HG03045 (cell line): ENCODE data around the gene RAB4A.
"Not testable (repeated sequence)": the region's sequence is repeated elsewhere in the genome, so short reads cannot be mapped to it uniquely, and the experiment has no call there.

ENCODE experiments used
- ATAC-seq: cut with Tn5 transposase; IDR thresholded peaks from one replicate; pipeline ENCODE4 v1.9.1; 2021; ENCODE audit warnings: mild to moderate bottlenecking, moderate library complexity; ENCODE audit not compliant: unreplicated experiment

RAB4A gene

GRCh38 chr1:229295745-229296144 lies 24.8 kb downstream of the RAB4A start:
- no peak for ATAC-seq

DNA sequence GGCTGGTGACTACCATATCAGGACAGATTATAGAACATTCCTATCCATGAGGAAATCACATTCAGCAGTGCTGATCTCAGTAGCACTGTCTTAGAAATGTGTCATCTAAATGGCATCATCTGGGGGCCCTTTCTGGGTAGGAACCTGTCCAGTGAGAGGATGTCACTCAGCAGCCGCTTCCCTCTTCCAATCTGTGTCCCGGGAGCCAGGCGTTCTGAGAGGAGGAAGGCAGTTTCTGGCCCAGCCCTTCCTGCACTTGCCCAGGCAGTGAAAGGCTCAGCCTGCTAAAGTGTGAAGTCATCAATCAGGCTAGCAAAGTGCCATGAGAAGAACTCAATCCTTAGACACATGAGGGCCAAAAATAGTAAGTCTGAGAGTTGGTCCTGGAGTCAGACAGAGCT lies 25.6 kb downstream of the RAB4A start:
- no peak for ATAC-seq

DNA sequence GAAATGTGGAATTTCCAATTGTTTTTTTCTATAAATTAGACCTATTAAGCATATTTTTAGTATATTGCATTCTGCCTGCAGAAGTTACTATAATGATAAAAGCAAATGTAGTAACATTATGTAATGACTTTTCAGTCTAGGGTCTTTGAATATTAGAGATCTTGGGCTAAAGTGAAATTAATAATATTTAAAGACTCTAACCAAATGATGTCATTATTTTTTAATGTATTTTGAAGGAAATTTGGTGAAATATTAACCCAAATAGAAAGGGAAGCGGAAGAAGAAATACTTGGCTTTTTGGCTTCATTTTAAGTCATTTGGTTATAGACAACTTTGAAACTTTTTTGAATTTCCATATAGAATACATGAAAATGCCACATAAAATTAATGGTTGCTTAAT lies 26.8 kb downstream of the RAB4A start:
- no peak for ATAC-seq

- no peak for ATAC-seq
These were observed 27.5 kb downstream of the RAB4A start for GRCh38 chr1:229298420-229298819.

GRCh38 chr1:229298887-229299503 lies 28.1 kb downstream of the RAB4A start:
- ATAC-seq: no peak

DNA sequence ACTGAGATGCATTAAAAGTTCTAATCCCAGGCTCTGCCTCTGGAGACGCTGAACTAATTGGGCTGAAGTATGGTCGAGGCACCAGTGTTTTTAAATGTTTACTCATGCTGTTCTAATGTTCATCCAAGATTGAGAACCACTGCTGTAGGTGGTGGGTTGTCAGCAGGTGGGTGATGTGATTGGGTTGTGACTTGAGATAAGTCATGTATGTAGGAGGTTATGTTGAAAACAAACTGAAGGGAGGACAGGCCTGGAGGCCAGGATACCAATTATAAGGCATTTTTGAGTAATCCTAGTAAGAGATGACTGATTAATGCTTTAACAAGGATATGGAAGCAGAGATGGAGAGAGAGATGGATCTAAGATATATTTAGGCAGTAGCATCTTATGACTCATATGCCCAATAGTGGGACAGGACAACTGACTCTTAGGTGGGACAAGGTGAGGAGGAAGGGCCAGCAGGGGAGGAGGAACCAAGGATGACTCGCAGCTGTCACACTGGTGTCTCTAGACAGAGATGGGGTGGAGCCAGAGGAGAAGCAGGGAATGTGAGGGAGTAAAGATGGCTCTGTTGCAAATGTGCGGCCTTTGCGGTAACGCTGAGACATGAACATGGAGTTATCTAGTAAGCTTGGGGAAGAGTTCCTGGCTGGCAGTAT lies 29.3 kb downstream of the RAB4A start:
- no peak for ATAC-seq

DNA sequence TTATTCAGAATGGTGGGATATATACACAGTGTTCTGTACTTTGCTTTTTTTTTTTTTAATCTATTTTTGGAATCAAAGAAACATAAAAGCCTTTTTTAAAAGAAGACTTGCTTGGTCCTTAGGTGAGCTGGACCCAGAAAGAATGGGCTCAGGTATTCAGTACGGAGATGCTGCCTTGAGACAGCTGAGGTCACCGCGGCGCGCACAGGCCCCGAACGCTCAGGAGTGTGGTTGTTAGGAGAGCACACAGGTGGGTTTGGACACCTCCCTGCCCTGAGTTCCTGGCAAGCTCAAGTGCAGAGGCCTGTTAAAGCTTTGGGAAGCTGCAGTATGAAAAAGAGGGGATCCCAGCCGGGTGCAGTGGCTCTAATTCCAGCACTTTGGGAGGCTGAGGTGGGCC lies 31.8 kb downstream of the RAB4A start:
- no peak for ATAC-seq

GRCh38 chr1:229303855-229304254 lies 32.9 kb downstream of the RAB4A start:
- no peak for ATAC-seq

DNA sequence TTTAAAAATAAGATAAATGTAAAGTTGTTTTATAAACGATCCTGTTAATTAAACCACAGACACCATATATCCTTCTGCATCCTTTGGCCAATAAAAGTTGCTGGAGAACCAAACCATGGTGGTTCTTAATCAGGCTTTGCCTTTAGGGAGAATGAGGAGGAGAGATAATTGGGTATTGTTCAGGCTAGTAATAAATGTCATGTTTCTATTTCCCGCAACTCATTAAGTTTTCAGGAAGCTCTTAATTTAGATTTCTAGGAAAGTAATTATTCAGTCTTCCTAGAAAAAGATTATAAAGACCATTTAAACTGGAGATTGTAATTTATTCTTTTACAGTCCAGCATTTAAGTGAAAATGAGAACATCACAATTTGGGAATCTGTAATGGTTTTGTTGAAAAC lies 34.5 kb downstream of the RAB4A start:
- ATAC-seq: no peak

DNA sequence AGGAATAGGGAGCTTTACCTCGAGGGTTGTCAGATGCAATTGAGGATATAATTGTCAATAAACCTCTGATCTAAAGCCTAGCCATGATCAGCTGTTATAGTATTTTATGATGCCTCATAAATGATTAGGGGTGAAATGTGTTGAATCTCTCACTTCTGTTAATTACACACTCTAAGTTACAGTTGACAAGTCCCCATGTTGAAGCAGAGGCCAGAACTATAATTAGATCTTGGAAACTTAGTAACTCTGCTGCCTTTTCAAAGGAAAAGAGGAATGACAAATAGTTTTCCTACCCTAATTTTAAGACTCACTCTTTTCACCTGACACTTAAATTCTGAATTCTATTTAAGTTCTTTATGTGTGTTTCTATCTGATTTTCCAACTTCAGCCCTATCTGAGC lies 38.2 kb downstream of the RAB4A start:
- no peak for ATAC-seq

- ATAC-seq: no peak
These were observed 38.8 kb downstream of the RAB4A start for GRCh38 chr1:229309684-229310083.

DNA sequence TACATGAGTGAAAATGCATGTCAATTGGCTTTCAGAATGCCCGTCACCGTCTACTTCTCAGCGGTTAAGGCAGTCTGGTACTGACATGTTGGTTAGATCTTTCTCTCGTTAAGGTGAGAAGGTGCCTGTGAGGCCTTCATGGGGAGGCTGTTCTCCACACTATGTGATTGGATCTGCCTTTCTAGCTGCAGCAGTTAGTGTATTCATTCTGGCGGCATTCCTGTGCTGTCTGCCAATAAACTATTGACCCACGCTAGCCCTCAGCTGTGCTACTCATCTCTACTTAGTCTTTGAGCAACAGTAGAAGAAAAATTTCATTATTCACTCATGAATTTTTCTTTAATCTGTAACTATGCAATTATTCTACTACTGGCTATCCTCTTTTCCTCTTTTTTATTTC lies 39.9 kb downstream of the RAB4A start:
- ATAC-seq: no peak

- ATAC-seq: no peak
These were observed 45.3 kb downstream of the RAB4A start for GRCh38 chr1:229316166-229316565.

DNA sequence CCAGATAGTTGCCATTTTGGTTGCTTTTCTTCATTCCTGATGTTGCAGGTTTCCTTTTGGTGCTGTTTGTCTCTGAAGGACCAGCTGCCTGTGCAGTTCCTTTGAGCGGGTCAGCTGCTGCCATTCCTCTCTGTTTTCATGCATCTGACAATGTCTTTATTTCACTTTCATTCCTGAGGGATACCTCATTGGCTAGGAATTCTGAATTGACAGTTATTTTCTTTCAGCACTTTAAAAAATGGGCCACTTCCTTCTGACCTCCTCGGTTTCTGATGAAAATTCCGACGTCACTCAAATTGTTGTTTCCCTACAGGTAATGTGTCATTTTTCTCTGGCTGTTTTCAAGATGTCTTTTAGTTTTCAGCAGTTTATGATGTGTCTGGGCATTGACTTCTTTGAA lies 47.1 kb downstream of the RAB4A start:
- ATAC-seq: no peak

DNA sequence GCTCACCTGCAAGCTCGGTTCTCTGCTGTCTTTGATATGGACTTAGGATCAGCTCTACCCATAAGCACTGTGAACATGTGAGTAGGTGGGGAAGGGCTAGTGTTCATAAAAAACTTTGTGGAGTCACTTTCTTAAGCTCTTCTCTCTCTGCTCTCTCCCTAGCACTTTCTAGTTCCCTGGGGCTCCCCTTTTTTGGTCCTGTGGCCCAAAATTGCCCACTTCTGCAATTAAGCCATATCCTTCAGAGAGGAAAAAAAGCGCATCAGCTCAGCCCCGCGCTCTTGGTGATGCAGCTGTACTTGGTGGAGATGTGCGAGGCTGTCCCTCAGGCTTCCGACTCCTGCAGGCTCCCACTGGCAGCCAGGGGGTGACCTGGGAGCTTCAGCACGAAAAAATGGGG lies 48.6 kb downstream of the RAB4A start:
- no peak for ATAC-seq

- no peak for ATAC-seq
These were observed 52.3 kb downstream of the RAB4A start for GRCh38 chr1:229323201-229323600.

DNA sequence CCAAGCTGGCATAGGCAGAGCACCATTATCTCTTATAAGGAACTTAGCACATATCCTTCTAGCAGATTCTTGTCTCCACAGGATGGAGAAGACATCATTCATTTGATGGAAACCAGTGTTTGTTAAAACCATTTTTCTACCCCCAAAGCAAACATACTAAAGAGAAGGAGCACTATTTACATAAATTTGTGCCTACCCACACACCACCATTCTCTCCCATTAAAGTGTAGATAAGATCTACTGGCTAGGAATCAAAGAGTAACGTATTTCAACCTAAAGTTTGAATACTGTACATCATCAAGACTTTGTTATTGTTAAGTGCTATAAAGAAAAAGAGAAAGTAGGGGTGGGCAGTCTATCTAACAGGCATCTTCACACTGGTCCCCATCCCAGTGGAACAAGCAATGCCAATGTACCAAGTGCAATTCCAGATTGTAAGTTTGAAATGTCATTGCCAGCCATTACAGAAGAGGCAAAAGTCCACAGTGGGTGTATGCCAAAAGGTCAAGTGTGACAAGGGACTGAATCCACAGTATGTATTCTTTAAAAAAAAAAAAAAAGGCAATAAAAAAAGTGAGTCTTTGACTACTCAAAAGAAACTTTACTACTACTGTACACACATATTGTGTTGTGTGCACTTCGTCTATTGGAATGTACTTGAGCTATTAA lies 53.1 kb downstream of the RAB4A start:
- ATAC-seq: no peak

GRCh38 chr1:229325401-229325800 lies 54.5 kb downstream of the RAB4A start:
- no peak for ATAC-seq

DNA sequence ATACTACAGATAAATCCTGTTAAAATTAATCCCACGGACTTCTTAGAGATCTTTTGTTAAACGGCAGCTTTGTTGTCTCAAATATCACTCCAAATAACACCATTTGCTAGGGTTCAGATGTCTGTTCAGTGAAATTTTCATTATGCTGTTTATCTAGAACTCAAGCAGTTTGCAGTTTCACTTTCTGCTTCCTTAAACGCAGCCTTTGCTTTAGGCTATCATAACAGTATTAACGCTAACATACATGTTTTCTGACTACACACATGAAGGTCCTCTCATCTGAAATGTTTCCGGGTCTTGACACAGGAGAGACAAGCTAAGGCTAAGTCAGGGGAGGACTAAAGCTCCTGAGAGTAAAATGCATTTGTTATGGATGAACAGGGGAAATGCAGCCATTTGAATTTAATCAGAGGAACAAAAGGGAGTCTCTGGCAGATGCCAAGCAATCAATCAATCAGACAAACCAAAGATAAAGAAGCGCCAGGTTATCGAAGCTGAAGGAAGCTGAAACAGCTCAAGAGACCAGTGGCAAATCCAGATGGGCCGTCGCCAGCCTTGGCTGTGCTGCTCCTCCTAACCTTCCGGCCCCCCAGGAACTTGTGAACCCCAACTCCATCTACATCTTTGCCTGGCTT lies 55.1 kb downstream of the RAB4A start:
- ATAC-seq: no peak

GRCh38 chr1:229326601-229327000 lies 55.7 kb downstream of the RAB4A start:
- ATAC-seq: no peak

DNA sequence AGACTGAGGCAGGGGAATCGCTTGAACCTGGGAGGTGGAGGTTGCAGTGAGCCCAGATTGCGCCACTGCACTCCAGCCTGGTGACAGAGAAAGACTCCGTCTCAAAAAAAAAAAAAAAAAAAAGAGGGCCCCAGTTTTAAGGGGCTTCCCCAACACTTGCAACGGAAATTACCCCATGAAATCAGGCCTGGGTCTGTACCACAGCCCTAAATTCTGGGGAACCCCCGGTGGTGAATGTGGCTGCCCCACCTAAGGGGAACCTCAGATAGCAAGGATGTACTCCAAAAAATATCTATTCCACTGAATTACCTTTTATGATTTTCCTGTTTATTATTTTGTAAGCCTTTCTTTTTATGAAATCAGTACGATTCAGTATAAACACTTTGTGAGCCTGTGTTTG lies 56.9 kb downstream of the RAB4A start:
- ATAC-seq: not testable (repeated sequence)
